Prostate gland (tissue), 2 donors: ENCODE data around the gene INTS1.

Experiments
- CTCF ChIP-seq, 4 experiments: fragments of 200-600 bp in 2 of 4; fragments of 450-650 bp in 2 of 4; sonication (generic) in 2 of 4; IDR thresholded peaks; 1 replicate in 3 of 4; 2 replicates in 1 of 4; pipeline ENCODE4 v1.5.1; 2016 to 2019; ENCODE audit warnings: antibody characterized with exemption in 4 of 4, mild to moderate bottlenecking in 2 of 4, moderate library complexity in 2 of 4
- POLR2A ChIP-seq: fragments of 450-650 bp; IDR thresholded peaks from one replicate; pipeline ENCODE4 v1.6.1; 2016; ENCODE audit warnings: antibody characterized with exemption, mild to moderate bottlenecking
- POLR2AphosphoS5 ChIP-seq: sonication (generic); formaldehyde crosslinking; IDR thresholded peaks from one replicate; pipeline ENCODE4 v1.6.1; 2017; ENCODE audit warnings: antibody characterized with exemption

- no peak for TF ChIP-seq CTCF (IDR thresholded peaks at IDR 0.05)
- no peak for TF ChIP-seq POLR2AphosphoS5
- TF ChIP-seq POLR2A, result no peak
These were observed 53.8 kb downstream of the INTS1 start for GRCh38 chr7:1450431-1450830.
